ENCODE measurements around the gene EFNA5. TPM values are rescaled to one million over a fixed set of nuclear protein-coding genes. Genes with fewer than 3 reads are reported as not detected.

EFNA5 gene
- total and polyA plus RNA-seq, 2 of the 13 experiments (the other 11 are each of a cell fraction or from before 2014, with no cell fraction given) = not detected

- peak; percentile 49; the same call in 1 of the 2 replicates for TF ChIP-seq ATF2 (CRISPR knock-in tag; IDR thresholded peaks at IDR 0.05)
- TF ChIP-seq, protein P1, sequence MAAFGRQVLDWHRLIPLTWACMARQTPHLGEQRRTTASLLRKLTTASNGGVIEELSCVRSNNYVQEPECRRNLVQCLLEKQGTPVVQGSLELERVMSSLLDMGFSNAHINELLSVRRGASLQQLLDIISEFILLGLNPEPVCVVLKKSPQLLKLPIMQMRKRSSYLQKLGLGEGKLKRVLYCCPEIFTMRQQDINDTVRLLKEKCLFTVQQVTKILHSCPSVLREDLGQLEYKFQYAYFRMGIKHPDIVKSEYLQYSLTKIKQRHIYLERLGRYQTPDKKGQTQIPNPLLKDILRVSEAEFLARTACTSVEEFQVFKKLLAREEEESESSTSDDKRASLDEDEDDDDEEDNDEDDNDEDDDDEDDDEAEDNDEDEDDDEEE (CRISPR knock-in tag; IDR thresholded peaks at IDR 0.05) = peak; percentile 61; the same call in 1 of the 2 replicates
- peak; percentile 33; the same call in 1 of the 2 replicates for TF ChIP-seq RXRA (CRISPR knock-in tag; IDR thresholded peaks at IDR 0.05)
- no peak for TF ChIP-seq ZNF570 (CRISPR knock-in tag; IDR thresholded peaks at IDR 0.05; ENCODE audit: borderline replicate concordance)
- peak; percentile 16 for TF ChIP-seq TEAD3 (CRISPR knock-in tag; optimal IDR thresholded peaks at IDR 0.05; ENCODE audit: borderline replicate concordance)
- peak; percentile 64 for TF ChIP-seq ZNF501 (CRISPR knock-in tag; IDR thresholded peaks at IDR 0.05)
- 0 out of 2 replicates have a peak, but pooled peaks have one; percentile 55 for TF ChIP-seq ZNF556 (CRISPR knock-in tag; IDR thresholded peaks at IDR 0.05; ENCODE audit: borderline replicate concordance)
- peak; percentile 27; the same call in 1 of the 2 replicates for TF ChIP-seq THAP11 (CRISPR knock-in tag; IDR thresholded peaks at IDR 0.05)
- TF ChIP-seq, protein P2, sequence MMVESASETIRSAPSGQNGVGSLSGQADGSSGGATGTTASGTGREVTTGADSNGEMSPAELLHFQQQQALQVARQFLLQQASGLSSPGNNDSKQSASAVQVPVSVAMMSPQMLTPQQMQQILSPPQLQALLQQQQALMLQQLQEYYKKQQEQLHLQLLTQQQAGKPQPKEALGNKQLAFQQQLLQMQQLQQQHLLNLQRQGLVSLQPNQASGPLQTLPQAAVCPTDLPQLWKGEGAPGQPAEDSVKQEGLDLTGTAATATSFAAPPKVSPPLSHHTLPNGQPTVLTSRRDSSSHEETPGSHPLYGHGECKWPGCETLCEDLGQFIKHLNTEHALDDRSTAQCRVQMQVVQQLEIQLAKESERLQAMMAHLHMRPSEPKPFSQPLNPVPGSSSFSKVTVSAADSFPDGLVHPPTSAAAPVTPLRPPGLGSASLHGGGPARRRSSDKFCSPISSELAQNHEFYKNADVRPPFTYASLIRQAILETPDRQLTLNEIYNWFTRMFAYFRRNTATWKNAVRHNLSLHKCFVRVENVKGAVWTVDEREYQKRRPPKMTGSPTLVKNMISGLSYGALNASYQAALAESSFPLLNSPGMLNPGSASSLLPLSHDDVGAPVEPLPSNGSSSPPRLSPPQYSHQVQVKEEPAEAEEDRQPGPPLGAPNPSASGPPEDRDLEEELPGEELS (CRISPR knock-in tag; IDR thresholded peaks at IDR 0.05) = 0 out of 2 replicates have a peak, but pooled peaks have one; percentile 11
Observed at GRCh38 chr5:107571621-107572536, 98.9 kb downstream of the EFNA5 start (continued).

All from HepG2 (cell line).